GM18519 (cell line): Measurements from ENCODE around the gene NEMP1.

Source experiments
- ATAC-seq: cut with Tn5 transposase; IDR thresholded peaks from one replicate; pipeline ENCODE4 v1.9.1; 2021; ENCODE audit warnings: mild to moderate bottlenecking, moderate library complexity; ENCODE audit not compliant: unreplicated experiment, low FRiP score

NEMP1 gene

GRCh38 chr12:57107456-57108155 is 29.0 kb upstream of the NEMP1 start:
- ATAC-seq = no peak

GRCh38 chr12:57106021-57106708 is 27.6 kb upstream of the NEMP1 start:
- ATAC-seq = no peak

GRCh38 chr12:57105011-57105753 is 26.6 kb upstream of the NEMP1 start:
- no peak for ATAC-seq

- ATAC-seq = no peak
These were observed 25.8 kb upstream of the NEMP1 start for GRCh38 chr12:57104292-57104910.

GRCh38 chr12:57103856-57104255 is 25.3 kb upstream of the NEMP1 start:
- no peak for ATAC-seq

- ATAC-seq = no peak
These were observed 23.5 kb upstream of the NEMP1 start for GRCh38 chr12:57101892-57102695.

GRCh38 chr12:57099766-57100165 is 21.2 kb upstream of the NEMP1 start:
- no peak for ATAC-seq

- no peak for ATAC-seq
These were observed 20.6 kb upstream of the NEMP1 start for GRCh38 chr12:57099047-57099714.

GRCh38 chr12:57098546-57098945 is 20.0 kb upstream of the NEMP1 start:
- no peak for ATAC-seq

- no peak for ATAC-seq
These were observed 18.9 kb upstream of the NEMP1 start for GRCh38 chr12:57097554-57097835.

GRCh38 chr12:57096748-57097553 is 18.4 kb upstream of the NEMP1 start:
- no peak for ATAC-seq

GRCh38 chr12:57096099-57096572 is 17.5 kb upstream of the NEMP1 start:
- ATAC-seq = no peak

- no peak for ATAC-seq
These were observed 16.8 kb upstream of the NEMP1 start for GRCh38 chr12:57095440-57095839.

GRCh38 chr12:57094208-57095160 is 15.9 kb upstream of the NEMP1 start:
- ATAC-seq = no peak

GRCh38 chr12:57093415-57094207 is 15.0 kb upstream of the NEMP1 start:
- ATAC-seq = no peak

GRCh38 chr12:57092876-57093414 is 14.4 kb upstream of the NEMP1 start:
- ATAC-seq = no peak

GRCh38 chr12:57092529-57092862 is 13.9 kb upstream of the NEMP1 start:
- ATAC-seq = no peak
